Activated gamma-delta T cell treated with Interleukin-2 at 50 U/mL for 16 hours (primary cell): ENCODE data around the gene DSC1.
"Not testable (repeated sequence)": the region's sequence is repeated elsewhere in the genome, so short reads cannot be mapped to it uniquely, and the experiment has no call there.

ENCODE experiments used
- DNase-seq: peaks from one replicate; pipeline ENCODE4 v3.0.0-alpha.2; 2020

The DSC1 gene

DNA sequence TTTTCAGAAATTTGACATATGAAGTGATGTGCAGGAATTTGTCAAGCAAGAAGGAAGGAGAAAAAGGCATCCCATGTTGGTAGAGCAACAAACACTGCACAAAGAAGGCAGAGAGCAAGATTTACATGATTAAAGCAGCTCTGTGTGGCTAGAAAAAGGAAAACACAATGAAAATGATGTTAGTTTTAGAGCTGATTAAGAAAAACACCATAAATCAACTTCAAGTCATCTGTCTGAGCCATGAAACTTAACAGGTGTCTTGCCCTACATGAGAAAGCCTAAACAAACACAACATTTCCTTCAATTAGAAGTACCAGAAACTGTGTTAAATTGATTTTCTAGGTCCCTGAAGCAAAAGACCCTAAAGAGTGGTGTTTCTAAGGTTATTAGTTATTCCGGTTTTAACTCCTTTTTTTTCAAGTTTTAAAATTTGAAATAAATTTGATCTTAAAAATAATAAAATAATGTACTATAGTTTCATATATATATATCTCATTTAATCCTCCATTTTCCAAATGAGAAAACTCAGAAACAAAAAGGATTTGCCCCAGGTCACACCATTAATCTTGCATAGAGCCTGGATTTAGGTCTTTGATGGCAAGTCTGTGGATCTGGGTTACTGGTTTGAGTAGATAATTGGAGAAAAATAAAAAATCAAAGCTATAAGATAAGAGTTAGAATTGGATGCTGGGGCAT is 8.6 kb upstream of the DSC1 start:
- DNase-seq: no peak

DNA sequence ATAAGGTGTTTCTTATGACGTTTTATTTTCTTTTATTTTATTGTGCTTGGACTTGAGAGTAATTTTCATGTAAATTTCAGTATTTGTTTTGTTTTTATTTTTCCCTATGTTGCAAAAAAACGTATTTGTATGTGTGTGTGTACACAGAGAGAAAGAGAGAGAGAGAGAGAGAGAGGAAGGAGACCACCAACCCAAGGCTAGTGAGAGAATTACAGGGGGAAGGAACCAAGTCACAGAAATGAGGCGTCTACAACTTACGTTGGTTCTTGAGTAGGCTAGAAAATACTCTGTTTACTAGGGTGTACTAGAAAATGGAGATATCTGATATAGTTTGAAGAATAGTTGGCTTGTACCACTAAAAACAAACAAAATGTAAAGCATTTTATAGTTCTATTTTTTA is 7.7 kb upstream of the DSC1 start:
- no peak for DNase-seq

DNA sequence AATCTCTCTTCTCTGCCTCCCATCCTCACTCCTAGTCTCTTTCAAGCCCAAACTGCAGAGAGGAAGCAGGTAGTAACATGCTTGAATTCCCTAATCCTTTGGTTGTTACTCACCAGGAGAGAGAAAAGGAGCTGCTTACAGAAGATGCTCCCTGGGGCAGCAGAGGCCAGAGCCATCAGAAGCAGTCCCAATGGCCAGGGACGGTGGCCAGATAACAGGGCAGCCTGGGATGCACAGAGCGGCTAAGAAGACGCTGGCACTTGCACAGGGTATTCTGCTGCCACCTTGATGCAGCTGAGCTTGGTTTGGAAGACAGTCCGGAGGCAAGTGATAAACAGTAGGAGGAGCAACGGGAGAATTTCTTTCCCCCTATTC is 250 bp downstream of the DSC1 start:
- DNase-seq: no peak

DNA sequence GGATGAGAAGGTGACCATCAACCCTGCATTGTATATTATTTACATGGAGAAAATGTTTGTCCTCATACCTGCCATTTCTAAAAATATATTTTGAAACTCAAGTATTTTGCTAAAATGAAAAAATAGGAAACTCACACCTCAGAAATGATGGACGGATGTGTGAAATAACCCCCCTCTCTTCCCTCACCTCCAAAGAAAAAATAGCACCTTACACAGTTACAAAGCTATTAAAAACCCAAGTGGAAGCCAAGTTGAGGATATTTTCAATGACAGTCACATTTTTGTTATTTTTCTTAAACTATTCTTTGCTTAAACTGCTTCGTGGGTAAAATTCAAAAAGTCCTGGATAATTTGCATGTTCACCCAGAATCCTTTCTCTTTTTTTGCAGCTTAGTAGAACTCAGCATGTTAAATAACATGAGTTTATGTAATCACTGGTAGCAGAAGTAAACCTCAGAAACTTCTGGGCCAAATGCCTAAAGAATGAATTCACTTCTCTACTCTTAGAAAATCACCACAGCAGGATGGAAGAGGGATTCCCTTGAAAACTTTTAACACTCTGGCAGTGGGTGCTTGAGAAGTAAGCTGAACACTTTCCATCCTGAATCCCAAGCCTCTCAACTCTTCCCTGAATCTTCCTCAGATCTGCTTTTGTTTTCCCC is 768 bp downstream of the DSC1 start:
- no peak for DNase-seq

DNA sequence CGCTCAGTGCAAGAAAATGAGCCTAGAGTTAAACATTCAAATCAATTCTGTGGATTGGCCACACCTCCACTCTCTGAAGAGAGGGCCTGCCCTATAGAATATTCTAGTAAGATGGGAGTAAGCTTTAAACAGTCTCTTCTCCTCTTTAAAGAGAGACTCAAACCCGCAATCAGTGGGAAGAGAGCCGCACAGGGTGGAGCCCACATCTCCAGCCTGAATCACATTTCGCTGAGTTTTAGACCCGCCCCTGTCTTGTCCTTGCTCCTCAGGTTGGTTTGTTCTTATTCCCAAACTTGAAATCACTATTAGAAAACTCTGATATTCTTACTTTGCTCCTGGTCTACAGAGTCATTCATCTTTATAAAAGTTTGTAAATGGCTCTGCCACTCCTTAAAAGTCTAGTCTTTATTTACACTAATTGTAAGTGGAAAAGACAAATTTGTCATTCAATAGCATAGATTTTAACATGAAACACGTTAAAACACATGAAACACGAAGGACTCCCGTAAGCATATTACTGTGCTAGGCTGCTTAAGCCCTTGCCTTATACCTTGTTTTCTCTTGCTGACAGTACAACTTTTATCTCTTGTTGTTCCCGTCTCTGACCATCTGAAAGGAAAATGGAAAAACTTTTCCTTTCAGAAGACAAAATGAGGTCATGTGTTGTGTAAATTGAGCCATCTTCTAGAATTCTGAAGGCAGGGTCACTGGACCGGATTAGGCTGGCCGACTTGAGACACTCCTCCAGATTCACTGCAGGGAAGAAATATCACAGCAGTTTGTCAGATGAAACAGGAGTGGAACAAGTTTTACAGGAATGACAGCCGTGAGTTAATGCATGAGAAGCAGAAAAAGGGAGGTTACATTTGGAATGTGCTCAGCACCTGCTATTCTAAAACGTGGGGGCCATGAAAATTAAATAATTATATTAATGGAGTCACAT is 5.6 kb downstream of the DSC1 start:
- no peak for DNase-seq

DNA sequence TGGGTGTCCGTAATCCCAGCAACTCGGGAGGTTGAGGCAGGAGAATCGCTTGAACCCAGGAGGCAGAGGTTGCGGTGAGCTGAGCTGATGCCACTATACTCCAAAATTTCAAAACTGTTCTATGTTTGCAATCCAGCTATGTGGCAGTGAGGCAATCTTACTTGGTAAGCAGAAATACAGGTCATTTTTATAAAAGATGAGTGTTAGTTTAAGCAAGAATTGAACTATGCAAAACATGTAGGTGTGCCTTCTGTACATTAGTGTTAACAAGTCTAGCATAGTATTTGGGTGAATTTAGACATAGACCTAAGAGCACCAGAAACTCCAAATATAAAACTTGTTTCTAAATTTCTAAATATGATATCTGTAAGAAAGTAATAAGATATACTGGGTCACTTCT is 7.2 kb downstream of the DSC1 start:
- no peak for DNase-seq

DNA sequence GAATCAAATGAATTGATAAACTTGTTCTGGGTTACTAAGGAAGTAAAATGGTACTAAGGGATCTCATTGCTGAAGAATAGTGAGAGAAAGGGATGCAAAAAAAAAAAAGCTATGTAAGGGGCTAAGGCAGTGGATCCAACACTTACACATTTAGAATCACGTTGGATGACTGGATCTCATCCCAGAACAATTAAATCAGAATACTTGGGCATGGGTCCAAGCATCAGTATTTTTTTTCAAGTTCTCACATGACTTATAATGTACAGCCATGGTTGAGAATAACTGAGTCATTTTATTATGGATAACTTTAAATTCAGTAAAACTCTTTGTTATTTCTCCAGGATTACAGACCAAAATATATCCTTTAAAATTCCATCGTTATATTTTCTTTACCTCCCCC is 8.5 kb downstream of the DSC1 start:
- DNase-seq: no peak

DNA sequence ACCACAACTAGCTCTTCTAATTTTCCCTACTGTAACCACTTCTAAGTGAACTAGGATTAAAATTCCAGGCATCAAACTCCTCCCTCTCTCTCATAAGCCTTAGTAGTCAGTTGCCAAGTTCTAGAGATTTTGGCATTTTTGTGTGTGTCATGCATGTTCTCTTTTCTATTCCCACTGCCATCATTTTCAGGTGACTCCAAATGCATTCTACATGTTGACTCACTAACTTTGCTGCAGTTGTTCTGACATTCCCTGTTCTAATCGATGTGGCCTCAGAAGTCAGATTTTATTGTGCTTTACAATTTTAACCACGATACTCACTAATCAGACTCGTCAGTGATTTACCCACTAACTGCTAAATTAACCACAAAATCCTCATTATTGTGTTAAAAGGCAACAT is 13.3 kb downstream of the DSC1 start:
- no peak for DNase-seq

DNA sequence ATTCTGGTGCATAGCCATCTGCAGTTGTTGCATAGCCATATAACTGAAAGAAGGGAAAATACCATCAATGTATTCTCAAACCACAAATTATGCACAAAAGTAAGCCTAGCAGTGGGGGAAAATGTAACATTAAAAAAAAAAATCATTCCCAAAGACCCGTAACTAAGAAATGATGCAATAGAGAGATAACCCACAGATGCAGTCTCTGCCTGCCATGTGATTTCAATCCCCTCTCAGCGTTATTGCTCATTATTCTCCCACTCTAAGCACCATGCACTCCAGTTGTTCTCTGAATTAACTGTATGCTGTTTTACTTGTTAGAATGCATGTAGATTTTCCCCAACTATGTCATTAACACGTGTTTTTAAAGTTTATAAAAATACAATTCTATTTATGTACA is 14.1 kb downstream of the DSC1 start:
- no peak for DNase-seq

DNA sequence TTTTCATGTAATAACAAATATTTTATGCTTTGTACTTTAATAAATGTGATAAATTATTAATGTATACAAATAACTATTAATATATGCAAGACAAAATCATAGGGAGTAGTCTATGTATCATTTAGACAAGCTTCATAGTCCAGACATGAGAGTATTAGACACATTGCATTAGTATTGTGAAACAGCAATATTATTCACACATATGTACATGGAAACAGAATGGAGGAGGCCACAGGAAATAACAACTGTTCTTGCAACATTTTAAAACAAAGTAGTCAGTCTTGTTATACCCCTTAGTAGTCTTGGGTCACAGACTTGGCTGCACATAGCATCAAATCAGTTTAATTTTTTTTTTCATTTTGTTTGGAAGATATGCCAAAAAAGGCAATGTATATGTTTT is 15.8 kb downstream of the DSC1 start:
- DNase-seq: no peak

DNA sequence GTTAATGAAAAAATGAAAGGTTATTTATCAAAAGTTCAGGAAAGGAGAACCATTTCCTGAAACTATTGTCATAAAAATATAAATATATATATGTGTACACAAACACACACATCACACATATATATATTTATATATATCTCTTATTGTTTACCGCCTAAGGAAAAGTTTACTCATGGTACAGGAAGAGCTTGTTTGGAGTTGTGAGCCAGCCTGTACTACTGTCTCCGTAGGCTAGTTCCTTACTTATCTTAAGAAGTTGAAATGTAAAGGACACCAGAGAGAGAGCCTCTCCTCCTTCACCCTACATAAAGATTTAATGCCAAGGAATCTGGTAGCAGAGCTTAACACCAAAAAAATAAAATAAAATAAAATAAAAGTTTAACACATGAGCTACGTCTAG is 19.6 kb downstream of the DSC1 start:
- DNase-seq: no peak

DNA sequence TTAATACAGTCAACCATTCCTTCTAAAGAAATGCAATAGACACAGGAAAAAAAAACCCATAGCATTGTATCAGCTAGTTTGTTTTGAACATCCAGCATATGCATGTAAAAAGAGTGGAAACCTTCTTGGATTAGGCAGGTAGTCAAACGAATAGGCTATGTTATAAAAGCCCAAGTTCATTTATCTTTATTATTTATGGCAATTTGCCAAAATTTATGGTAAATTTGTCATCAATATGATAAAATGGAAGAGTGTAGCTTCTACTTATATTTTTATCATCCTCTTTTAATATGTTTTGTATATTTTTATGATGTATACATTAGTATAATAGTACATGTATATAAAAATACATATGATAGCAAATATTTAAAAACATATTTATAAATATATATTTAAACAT is 23.9 kb downstream of the DSC1 start:
- DNase-seq: no peak

DNA sequence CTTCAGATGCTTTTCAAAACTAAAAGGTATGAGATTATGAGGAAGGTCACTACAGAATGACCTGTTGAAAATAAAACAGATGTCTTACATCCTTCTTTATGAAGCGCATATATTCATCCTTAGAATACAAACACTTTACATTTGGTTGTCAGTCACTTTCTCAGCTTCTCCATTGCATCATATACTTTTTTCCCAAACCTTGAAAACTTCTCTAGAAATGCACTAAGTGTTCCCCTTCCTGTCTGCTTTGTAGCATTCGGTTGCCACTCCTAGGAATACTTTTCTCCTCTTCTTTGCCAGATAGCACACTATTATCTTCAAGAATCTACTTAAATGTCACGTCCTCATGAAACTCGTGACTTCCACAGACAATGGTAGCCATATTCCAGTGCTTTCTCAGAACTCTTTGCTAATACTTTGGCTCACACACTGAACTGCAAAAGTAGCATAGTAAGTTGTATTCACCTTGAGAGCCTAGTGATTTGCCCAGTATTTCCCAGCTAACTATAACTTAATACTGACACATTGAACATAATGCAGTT is 27.6 kb downstream of the DSC1 start:
- no peak for DNase-seq

DNA sequence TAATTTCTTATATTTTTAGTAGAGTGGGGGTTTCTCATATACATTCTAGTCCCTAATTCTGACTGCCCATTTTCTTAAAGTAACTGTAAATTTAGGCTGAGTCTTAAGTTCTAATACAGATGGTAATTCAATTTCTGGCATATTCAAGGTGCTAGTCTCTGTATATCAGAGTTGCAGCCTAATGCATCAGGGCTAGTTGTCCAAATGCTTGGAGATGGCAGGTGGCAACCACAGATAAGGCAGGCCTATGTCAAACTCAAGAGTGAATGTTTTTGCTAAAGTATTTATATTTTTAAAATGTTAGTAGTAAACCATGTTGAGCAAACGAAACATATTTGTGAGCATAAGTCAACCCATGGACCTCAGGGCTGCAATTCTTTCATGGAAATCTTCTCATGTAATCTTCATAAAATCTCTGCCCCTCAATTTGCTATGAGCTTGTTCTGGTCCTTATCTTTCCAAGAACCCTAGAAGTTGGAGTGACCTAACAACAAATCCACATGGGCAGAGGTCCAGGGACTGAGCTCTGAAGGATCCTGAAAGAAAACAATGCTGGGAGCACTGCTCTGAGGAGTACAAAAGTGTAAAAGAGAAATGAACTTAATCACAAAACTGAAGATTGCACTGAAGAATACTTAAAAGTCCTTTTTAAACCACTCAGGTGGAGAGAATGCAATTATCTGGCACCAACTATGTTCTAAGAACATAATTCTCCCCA is 33.1 kb downstream of the DSC1 start:
- DNase-seq: no peak

DNA sequence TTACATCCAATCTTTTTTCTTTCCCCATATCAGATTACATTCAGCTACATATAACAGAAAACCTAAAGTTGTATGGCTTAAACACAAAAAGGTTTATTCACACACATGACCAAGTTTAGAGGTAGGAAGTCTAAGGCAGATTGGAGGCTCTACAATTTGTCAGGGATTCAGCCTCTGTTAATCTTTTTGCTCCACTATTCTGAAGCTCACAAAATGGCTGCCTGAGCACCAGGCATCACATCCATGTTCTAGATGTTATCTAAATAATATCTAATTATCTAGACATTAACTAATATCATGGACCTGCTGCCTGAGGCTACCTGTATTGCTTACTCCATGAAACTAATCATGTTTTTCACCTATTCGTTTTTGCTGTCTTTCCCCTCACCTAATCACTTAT is 36.8 kb downstream of the DSC1 start:
- DNase-seq: no peak

DNA sequence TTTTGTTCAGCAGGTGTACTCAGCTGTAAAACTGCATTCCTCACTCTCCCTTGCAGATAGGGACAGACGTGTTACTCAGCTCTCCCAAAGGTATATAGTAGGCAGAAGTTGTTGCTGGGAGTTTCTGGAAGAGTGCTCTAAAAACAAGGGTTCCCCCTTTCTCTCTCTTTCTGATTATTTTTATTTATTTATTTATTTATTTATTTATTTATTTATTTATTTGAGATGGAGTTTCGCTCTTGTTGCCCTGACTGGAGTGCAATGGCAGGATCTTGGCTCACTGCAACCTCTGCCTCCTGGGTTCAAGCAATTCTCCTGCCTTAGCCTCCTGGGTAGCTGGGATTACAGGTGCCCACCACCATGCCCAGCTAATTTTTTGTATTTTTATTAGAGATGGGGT is 39.5 kb downstream of the DSC1 start:
- DNase-seq: not testable (repeated sequence)

DNA sequence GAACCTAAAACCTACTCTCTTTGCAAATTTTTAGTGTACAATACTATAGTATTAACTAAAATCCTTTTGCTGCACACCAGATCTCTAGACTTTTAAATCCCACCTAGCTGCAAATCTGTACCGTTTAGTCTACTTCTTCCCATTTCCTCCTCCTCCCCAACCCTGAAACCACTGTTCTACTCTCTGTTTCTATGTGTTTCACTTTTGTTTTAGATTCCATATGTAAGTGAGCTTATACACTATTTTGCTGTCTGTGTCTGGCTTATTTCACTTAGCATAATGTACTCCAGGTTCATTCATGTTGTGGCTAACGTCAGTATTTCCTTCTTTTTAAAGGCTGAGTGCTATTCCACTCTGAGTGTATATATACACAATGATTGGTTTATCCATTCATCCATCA is 42.1 kb downstream of the DSC1 start:
- DNase-seq: no peak

DNA sequence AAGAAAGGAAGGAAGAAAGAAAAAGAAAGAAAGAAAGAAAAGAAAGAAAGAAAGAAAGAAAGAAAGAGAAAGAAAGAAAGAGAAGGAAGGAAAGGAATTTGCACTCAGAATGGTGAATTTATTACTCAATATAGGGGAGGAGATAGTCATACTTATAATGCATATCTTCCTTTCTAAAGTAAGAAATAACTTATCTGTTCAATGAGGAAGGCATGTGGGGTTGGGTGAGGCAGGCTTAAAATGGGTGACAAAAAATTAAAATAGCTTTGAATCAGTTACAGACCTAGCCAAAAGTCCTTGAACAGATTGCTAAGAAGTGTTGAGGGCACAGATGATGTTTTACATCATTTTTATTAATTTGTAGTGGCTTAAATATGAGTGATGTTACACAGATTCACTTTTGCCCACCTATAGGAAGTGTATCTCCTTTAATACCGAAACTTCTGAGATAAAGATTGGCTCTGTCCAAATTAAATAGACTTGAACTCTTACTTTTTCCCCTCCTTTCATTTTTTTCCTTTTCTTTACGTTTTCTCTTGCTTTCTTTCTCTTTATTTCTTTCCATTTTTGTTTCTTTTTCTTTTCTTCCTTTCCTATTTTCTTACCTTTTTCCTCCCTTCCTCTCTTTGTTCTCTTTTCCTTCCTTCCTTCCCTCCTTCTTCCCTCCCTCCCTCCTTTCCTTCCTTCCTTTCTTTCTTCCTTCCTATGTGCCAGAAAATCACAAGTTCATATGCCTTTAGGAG is 45.6 kb downstream of the DSC1 start:
- DNase-seq: no peak

DNA sequence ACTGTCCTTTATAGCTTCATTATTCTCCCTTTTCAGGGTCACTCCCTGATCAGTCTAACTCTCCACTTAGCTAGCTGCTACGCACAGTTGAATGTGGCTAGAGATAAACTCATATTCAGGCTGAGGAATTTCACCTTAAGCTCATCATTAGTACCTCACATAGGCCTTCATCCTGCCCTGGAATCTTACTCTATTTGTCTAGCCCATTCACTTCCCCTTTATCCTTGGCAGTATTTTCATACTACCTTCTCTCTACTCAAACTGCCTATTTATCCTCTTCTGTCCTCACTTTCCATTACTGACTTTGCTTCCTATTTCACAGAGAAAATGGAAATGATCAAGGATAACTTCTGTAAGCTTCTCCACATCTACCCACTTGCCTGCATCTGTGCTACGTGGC is 49.9 kb downstream of the DSC1 start:
- no peak for DNase-seq

DNA sequence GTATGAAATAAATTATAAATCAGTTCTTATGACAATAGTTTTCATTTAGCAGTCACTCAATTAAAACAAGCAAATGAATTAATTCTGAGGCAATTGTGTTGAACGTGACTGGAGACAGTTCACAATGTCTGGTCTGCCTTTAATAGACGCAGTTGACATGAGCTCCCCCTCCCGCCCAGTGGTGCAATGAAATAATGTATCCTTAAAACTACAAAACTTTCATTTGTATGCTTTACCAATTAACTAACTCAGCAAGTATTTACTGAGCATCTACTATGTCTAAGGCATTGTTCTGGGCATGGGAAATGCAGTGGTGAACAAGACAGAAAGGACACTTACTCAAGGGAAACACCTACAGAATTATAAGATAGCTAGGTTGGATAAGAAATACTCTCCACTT is 56.9 kb downstream of the DSC1 start:
- DNase-seq: no peak

DNA sequence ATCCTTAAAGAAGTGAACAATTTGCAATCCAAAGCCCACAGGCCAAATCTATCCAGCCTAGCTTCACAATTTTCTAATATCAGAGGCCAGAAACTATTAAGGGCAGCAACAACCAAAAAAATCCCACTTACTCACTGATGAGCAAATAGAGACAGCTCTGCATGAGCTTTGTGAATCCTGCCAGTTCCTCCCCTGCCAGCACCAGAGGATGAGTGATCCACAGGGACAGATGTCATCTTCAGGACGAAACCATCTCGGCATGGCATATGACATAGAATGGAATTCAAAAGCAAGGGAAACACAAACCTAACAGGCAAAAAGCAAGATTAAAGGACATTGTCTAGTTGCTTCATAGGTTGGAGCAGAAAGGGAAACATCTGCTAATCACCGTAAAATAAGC is 58.2 kb downstream of the DSC1 start:
- no peak for DNase-seq

DNA sequence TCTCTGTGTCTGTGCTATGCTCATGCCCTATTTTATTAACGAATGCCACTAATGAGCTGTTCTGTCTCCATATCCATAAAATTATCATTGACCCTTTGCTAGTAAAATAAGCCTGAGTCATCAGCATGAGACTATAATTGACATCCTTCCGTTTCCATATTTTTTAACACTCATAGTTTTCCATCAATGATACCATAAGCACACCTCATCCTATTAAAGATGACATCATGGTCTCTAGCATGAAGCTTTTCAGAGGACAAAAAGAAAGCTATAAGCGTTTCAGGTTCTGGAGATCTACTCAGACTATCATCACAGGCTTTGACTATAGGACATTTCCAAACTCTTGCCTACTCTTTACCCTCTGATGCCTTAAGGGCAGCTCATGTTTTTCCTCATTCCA is 59.2 kb downstream of the DSC1 start:
- no peak for DNase-seq
